Nephron progenitor cell (in vitro differentiated cells): ENCODE data around the gene ARHGAP26.
A peak's percentile ranks its signal among the peaks of the same experiment; 100 is the strongest.

Source experiments
- DNase-seq: peaks from one replicate; pipeline ENCODE4 v3.0.0; 2021
- H3K27ac Mint-ChIP-seq: 2 replicates; pipeline ENCODE4 v1.8.0; 2021; ENCODE audit warnings: mild to moderate bottlenecking, moderate library complexity, mixed read lengths
- H3K27me3 Mint-ChIP-seq: 2 replicates; pipeline ENCODE4 v1.8.0; 2021; ENCODE audit warnings: mild to moderate bottlenecking, low read depth, mixed read lengths; ENCODE audit not compliant: poor library complexity
- H3K36me3 Mint-ChIP-seq: 2 replicates; pipeline ENCODE4 v1.8.0; 2021; ENCODE audit warnings: low read depth, mixed read lengths
- H3K4me1 Mint-ChIP-seq: 2 replicates; pipeline ENCODE4 v1.8.0; 2021; ENCODE audit warnings: mixed read lengths
- H3K4me3 Mint-ChIP-seq: 2 replicates; pipeline ENCODE4 v1.8.0; 2021; ENCODE audit warnings: mild to moderate bottlenecking, moderate library complexity, mixed read lengths
- H3K9me3 Mint-ChIP-seq: 2 replicates; pipeline ENCODE4 v1.8.0; 2021; ENCODE audit warnings: mild to moderate bottlenecking, moderate library complexity, mixed read lengths
- CTCF ChIP-seq: fragments of 200-600 bp; sonication (generic); IDR thresholded peaks from 2 replicates; pipeline ENCODE4 v1.5.0; 2021; ENCODE audit warnings: antibody characterized with exemption

Gene ARHGAP26

DNA sequence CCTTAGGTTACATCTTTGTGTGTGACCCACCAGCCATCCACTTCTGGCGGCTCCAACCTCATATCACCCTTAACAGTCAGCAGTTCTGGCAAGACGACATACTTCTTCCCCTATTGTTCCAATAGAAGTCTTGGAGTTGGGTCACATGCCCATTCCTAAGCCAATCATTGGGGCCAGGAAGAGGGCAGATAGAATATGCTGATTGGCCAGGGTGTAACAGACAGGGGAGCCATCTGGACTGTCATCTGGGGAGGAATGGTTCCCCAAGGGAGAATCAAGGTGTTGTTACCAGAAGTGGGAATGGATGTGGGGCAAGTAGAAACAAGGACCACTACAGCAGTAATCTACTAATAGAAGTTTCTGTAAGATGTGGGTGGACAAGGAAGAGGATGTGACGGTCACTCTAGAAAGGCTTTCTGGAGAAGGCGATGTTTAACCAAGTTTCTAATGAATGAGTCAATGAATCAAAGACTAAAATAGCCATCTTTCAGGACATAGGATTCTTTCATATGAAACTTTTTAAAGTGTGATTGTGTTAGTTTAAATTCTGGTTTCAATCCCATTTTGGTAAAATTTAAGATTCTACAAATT, 200.4 kb downstream of the ARHGAP26 start:
- Mint-ChIP-seq H3K4me3 (no peak overlapping the region), H3K4me1 (no peaks in the 10 kb centered on the region), H3K27me3 (no peaks in the 10 kb centered on the region), H3K27ac (no peak overlapping the region), H3K36me3 (no peaks in the 10 kb centered on the region), H3K9me3 (no peaks in the 10 kb centered on the region)
- TF ChIP-seq CTCF = no peak
- no peak for DNase-seq

GRCh38 chr5:142971303-142972013, 201.3 kb downstream of the ARHGAP26 start:
- no peak overlapping the region for H3K27ac Mint-ChIP-seq
- no peaks in the 10 kb centered on the region for H3K27me3 Mint-ChIP-seq
- DNase-seq = no peak
- H3K9me3 Mint-ChIP-seq = no peaks in the 10 kb centered on the region
- no peaks in the 10 kb centered on the region for H3K4me1 Mint-ChIP-seq
- no peak for TF ChIP-seq CTCF
- H3K4me3 Mint-ChIP-seq = no peak overlapping the region
- no peaks in the 10 kb centered on the region for H3K36me3 Mint-ChIP-seq

DNA sequence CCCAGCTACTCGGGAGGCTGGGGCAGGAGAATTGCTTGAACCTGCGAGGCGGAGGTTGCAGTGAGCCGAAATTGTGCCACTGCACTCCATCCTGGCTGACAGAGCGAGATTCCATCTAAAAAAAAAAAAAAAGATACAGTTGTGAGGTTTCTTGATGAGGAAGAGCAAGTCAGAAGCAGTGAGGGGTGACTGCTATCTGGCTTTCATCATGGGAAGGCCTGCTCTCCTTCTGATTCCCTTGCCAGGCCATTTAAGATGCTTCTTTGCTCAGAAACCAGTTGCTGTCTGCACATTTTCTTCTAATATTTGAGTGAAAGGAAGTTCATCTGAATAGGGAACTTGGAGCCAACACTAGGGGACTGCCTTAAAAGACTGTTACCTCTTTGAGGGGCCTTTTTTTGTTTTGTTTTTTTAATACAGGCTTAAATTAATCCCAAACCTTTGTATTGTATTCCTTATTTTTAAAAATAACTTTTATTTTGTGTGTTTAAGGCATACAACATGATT, 201.9 kb downstream of the ARHGAP26 start:
- no peak for TF ChIP-seq CTCF
- no peak for DNase-seq
- Mint-ChIP-seq H3K9me3 (no peaks in the 10 kb centered on the region), H3K4me3 (no peak overlapping the region), H3K36me3 (no peaks in the 10 kb centered on the region), H3K27me3 (no peaks in the 10 kb centered on the region), H3K27ac (no peak overlapping the region), H3K4me1 (no peaks in the 10 kb centered on the region)

DNA sequence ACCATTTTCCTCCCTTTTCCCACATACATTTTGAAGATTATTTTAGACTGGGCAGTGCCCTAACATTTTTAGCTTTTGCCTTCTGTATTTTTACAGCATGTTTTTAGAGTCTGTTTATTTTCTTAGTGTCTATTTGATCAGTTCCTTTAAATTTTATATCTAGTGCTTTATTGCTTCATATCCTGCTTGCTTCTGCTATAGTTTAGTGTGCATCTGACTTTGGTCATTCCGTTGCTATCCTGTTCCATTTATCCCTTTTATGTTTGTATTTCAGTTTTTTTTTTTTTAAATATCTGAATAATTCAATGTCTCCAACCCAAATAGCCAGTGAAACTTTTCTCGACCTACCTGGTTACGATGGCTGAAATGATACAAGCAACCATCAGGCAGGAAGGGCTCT, 203.8 kb downstream of the ARHGAP26 start:
- no peak overlapping the region for H3K4me3 Mint-ChIP-seq
- no peaks in the 10 kb centered on the region for H3K9me3 Mint-ChIP-seq
- H3K36me3 Mint-ChIP-seq = no peaks in the 10 kb centered on the region
- H3K4me1 Mint-ChIP-seq = peaks cover 8% of the 10 kb centered on the region
- DNase-seq = no peak
- no peak for TF ChIP-seq CTCF
- no peaks in the 10 kb centered on the region for H3K27me3 Mint-ChIP-seq
- H3K27ac Mint-ChIP-seq = no peak overlapping the region

DNA sequence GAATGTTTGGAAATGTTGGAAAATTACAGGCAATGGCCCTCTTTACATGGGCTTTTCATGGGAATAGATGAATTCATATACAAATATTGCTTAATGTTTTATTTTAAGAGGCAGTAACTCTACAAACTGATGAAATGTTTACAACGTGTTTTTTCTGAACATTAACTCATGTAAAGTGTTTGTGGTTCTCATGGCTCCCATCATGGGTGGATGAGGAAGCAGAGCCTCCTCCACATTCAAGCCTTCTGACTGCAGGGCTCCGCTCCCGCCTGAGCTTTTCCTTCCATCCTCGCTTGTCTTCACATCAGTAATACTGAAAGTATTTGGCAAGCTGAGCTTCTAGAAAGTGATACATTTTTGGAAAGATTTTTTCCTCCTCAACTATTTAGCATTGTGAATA, 204.2 kb downstream of the ARHGAP26 start:
- H3K27me3 Mint-ChIP-seq = peaks cover 3% of the 10 kb centered on the region
- no peak for DNase-seq
- no peak overlapping the region for H3K4me3 Mint-ChIP-seq
- peaks cover 10% of the 10 kb centered on the region for H3K4me1 Mint-ChIP-seq
- no peak for TF ChIP-seq CTCF
- H3K27ac Mint-ChIP-seq = no peak overlapping the region
- no peaks in the 10 kb centered on the region for H3K9me3 Mint-ChIP-seq
- H3K36me3 Mint-ChIP-seq = no peaks in the 10 kb centered on the region

- Mint-ChIP-seq H3K27ac (peak overlapping the region; percentile 29), H3K27me3 (peaks cover 3% of the 10 kb centered on the region), H3K9me3 (no peaks in the 10 kb centered on the region), H3K4me3 (no peak overlapping the region), H3K4me1 (peaks cover 24% of the 10 kb centered on the region), H3K36me3 (no peaks in the 10 kb centered on the region)
- no peak for DNase-seq
- TF ChIP-seq CTCF = no peak
Observed at GRCh38 chr5:142976861-142977260, 206.7 kb downstream of the ARHGAP26 start.
